ENCODE measurements around the gene KCNH4.
A peak's percentile ranks its signal among the peaks of the same experiment; 100 is the strongest.

The KCNH4 gene

DNA sequence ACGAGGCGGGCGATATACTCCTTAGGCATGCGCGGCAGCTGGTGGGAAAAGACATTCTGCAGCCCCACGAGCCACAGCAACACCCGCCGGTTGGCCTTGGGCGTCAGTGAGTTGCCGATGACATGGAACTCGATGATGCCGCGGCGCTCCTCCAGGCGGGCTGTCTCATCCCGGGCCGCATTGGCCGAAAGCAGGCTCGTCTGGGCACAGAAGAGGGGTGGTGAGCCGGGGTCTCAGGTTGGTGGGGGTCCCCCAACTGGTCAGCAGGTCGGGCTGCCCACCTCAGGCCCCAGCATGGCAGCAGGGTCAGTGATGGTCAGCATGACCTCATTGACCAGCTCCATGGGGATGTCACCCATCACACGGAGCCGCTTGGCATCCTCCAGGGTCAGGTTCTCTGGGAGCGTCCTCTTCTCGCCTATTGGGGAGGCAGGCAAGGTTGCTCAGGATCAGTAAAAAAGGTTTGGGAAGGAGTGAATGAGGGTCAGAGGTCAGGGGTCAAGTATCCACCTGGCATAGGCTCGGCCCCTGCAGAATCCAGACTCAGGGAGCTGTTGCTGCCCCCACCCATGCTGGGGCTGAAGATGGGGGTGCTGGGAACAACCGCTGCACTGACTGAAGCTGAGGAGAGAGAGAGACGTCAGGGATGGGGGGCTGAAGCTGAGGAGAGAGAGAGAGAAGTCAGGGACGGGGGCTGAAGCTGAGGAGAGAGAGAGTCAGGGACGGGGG is 63.4 kb downstream of the KCNH4 start:
- DNase-seq = no peak
- Histone ChIP-seq H3K4me3 (ENCODE audit: low read depth, low read length) (no peak overlapping the region), H3K36me3 (replicated peaks) (peaks cover 6% of the 10 kb centered on the region), H3K27ac (no peak overlapping the region), H3K27me3 (replicated peaks) (no peaks in the 10 kb centered on the region)
- in situ Hi-C loops (cut with HindIII; ENCODE audit: low pct_ligation_motif_present, low sequenced_read_pairs) = loop anchor here (25.0 kb wide), 1 partner anchor 155 kb away; the partner anchor contains the start of gene CNP
- TF ChIP-seq, protein P1, sequence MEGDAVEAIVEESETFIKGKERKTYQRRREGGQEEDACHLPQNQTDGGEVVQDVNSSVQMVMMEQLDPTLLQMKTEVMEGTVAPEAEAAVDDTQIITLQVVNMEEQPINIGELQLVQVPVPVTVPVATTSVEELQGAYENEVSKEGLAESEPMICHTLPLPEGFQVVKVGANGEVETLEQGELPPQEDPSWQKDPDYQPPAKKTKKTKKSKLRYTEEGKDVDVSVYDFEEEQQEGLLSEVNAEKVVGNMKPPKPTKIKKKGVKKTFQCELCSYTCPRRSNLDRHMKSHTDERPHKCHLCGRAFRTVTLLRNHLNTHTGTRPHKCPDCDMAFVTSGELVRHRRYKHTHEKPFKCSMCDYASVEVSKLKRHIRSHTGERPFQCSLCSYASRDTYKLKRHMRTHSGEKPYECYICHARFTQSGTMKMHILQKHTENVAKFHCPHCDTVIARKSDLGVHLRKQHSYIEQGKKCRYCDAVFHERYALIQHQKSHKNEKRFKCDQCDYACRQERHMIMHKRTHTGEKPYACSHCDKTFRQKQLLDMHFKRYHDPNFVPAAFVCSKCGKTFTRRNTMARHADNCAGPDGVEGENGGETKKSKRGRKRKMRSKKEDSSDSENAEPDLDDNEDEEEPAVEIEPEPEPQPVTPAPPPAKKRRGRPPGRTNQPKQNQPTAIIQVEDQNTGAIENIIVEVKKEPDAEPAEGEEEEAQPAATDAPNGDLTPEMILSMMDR (IDR thresholded peaks at IDR 0.05; ENCODE audit: low read depth, low read length, missing control alignments) = no peak

DNA sequence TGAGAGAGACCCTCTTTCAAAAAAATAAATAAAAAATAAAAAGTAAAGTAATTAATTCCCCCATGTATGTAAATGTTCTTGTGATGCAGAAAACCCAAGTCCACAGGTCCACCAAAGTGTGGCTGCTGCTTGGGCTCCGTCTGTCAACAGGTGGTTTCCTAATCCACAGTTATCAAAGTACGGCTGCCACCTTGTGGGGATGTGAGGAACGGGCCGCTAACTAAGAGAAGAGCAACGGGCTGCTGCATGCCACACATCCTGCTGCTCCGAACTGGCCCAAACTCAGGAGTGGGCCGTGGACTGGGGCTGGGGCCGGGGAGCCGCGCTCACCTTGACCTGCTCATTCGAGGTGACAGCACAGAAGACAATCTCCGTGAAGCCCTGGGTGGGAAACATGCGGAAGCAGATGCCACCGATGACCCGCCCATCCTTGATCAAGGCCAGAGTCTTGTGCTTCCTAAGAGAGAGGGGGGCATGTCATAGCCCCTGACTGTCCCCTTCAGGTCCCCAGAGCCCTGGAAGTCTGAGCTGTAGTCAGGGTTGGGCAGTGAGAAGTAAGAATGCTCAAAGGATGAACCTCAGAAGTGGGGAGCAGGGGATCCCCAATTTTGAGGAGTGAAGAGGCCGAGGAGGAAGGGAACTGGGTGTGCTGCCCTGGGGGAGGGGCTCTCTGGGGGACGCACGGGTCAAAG is 64.1 kb downstream of the KCNH4 start:
- no peaks in the 10 kb centered on the region for H3K27me3 ChIP-seq (replicated peaks)
- no peak overlapping the region for H3K27ac ChIP-seq
- DNase-seq = peak; percentile 81
- TF ChIP-seq, protein P1 (IDR thresholded peaks at IDR 0.05; ENCODE audit: low read depth, low read length, missing control alignments) = peak; percentile 84
- in situ Hi-C loops (cut with HindIII; ENCODE audit: low pct_ligation_motif_present, low sequenced_read_pairs) = loop anchor here (25.0 kb wide), 1 partner anchor 155 kb away; the partner anchor contains the start of gene CNP
- peaks cover 6% of the 10 kb centered on the region for H3K36me3 ChIP-seq (replicated peaks)
- H3K4me3 ChIP-seq (ENCODE audit: low read depth, low read length) = no peak overlapping the region

DNA sequence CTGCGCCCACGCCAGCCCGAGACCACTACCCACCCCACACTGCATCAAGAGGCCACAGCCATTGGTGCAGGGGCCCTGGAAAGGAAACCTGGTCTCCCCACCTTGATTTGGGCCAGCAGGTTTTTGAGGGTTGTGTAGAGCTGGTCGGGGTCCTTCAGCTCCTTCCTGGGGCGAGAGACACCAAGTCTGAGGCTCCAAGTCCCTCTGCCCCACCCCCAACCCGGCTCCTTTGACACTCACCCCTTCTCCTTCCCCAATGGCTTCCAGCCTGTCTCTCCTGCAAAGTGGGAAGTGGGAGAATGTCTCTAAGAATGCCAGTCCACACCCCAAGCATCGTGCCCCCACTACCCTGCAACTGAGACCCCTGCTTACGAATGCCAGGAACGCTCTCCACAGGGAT is 66.8 kb downstream of the KCNH4 start:
- in situ Hi-C loops (cut with HindIII; ENCODE audit: low pct_ligation_motif_present, low sequenced_read_pairs) = loop anchor here (25.0 kb wide), 1 partner anchor 152 kb away; the partner anchor contains the start of gene CNP
- Histone ChIP-seq H3K27ac (no peak overlapping the region), H3K27me3 (replicated peaks) (no peaks in the 10 kb centered on the region), H3K36me3 (replicated peaks) (peaks cover 6% of the 10 kb centered on the region), H3K4me3 (ENCODE audit: low read depth, low read length) (no peak overlapping the region)
- TF ChIP-seq, protein P1 (IDR thresholded peaks at IDR 0.05; ENCODE audit: low read depth, low read length, missing control alignments) = no peak
- no peak for DNase-seq

DNA sequence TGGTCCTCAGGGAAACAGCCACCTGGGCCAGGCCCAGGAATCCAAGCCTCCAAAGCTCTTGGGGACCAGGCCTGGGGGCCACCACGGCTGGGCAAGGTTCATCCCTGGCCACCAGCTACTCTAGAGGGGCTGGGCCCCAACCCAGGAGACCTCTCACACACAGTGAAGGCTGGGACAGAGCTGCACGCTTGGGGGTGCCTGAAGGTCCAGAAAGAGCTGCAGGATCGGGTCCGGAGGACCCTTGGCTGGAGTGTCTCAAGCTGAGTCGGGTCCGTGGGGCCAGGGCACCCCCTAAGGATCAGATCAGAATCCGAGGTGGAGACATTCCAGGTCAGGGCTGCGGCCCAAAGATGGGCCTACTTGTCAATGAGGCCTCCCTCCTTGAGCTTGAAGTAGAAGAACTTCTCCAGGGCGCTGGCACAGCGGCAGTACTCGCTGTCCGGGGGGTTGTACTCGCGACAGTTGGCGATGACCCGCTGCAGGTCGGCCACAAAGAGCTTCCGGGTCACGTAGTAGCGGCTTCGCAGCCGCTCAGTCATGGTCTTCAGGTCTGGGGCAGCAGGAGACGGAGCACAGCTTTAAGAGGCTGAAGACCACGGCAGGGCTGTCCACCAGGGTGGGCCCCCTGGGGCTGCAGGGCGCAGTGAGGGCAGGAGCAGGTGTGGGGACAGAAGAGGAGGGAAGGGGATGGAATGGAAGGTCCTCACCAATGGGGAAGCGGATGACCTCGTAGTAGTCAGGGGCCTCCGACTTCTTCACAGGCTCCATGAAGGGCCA is 67.5 kb downstream of the KCNH4 start:
- in situ Hi-C loops (cut with HindIII; ENCODE audit: low pct_ligation_motif_present, low sequenced_read_pairs) = loop anchor here (25.0 kb wide), 1 partner anchor 151 kb away; the partner anchor contains the start of gene CNP
- TF ChIP-seq, protein P1 (IDR thresholded peaks at IDR 0.05; ENCODE audit: low read depth, low read length, missing control alignments) = no peak
- H3K36me3 ChIP-seq (replicated peaks) = peaks cover 6% of the 10 kb centered on the region
- no peak for DNase-seq
- H3K27ac ChIP-seq = no peak overlapping the region
- no peak overlapping the region for H3K4me3 ChIP-seq (ENCODE audit: low read depth, low read length)
- no peaks in the 10 kb centered on the region for H3K27me3 ChIP-seq (replicated peaks)

DNA sequence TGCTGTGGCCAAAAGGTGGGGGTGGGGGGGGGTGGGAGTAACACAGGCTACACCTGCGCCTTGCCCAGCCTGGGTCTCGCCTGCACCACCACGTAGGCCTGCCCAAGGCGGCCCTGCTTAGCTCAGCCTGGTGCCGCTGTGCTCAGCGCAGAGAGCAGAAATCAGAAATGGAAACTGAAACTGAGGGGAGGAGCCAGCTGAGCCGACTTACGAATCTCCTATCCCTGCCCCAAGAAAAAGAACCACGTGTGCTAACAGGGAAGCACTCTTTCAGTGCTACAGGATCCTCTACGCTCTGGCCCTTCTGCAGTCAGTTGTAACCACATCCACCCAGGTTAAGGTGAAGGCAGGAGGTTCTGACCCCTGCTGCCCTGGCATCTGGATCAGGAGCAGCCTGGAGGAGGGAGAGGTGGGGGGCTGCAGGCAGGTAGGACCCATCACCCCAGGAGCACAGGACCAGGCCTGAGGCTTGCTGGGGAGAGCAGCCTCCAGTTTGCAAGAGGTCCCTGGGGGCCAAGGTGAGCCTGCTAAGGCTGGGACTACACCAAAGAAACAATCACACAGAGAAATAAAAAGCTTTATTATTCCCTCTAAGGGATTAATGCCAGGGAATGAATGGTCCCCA is 68.3 kb downstream of the KCNH4 start, which contains the start of gene DHX58:
DHX58 (minus strand) TSS at position 163 of the 625 bp plus-strand sequence. CDS start 822 bp downstream, outside the sequence.
- Histone ChIP-seq H3K4me3 (ENCODE audit: low read depth, low read length) (peak within 1 kb of the TSS; percentile 40), H3K36me3 (replicated peaks) (peaks cover 6% of the 10 kb centered on the region), H3K27me3 (replicated peaks) (no peaks in the 10 kb centered on the region), H3K27ac (peak within 1 kb of the TSS; percentile 32)
- TF ChIP-seq, protein P1 (IDR thresholded peaks at IDR 0.05; ENCODE audit: low read depth, low read length, missing control alignments) = no peak
- in situ Hi-C loops (cut with HindIII; ENCODE audit: low pct_ligation_motif_present, low sequenced_read_pairs) = loop anchor here (25.0 kb wide), 1 partner anchor 150 kb away; the partner anchor contains the start of gene CNP
- peak; percentile 79 for DNase-seq

All from brain microvascular endothelial cell (primary cell).